ES-I3 (cell line): ENCODE data around the gene OGDHL.
"Not testable (repeated sequence)": the region's sequence is repeated elsewhere in the genome, so short reads cannot be mapped to it uniquely, and the experiment has no call there.

Experiments used
- H3K36me3 ChIP-seq: 2 replicates; pipeline ENCODE4 v1.6.1; 2013; ENCODE audit warnings: mild to moderate bottlenecking, low read length, control low read depth, moderate library complexity; ENCODE audit not compliant: insufficient read depth
- H3K4me1 ChIP-seq: 2 replicates; pipeline ENCODE4 v1.6.1; 2013; ENCODE audit warnings: mild to moderate bottlenecking, control low read depth, low read length; ENCODE audit not compliant: insufficient read depth
- H3K9ac ChIP-seq: 2 replicates; pipeline ENCODE4 v1.6.1; 2013; ENCODE audit warnings: low read depth, mild to moderate bottlenecking, low read length, moderate library complexity
- H3K9me3 ChIP-seq: 2 replicates; pipeline ENCODE4 v1.6.1; 2013; ENCODE audit warnings: mild to moderate bottlenecking, low read length, moderate library complexity; ENCODE audit not compliant: control insufficient read depth, insufficient read depth

OGDHL gene

GRCh38 chr10:49767752-49768151 lies 5.6 kb upstream of the OGDHL start:
- Histone ChIP-seq H3K9me3 (no peaks in the 10 kb centered on the region), H3K4me1 (peaks cover 5% of the 10 kb centered on the region; the same call in 1 of the 2 replicates), H3K9ac (no peak overlapping the region), H3K36me3 (no peaks in the 10 kb centered on the region)

DNA sequence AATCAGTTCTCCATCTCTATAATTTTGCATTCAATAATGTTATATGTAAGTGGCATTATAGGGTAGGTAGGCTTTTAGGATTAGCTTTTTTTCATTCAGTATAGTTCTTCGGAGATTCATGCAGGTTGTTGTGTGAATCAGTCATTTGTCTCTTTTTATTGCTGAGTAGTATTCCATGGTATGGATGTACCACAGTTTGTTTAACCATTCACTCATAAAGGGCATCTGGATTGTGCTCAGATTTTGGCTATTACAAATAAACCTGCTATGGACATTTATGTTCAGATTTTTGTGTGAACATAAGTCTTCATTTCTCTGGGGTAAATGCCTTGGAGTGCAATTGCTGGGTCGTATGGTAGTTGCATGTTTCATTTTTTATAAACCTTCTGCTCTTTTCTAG lies 4.4 kb upstream of the OGDHL start:
- no peak overlapping the region for H3K9ac ChIP-seq
- H3K9me3 ChIP-seq = no peaks in the 10 kb centered on the region
- peaks cover 5% of the 10 kb centered on the region; the same call in 1 of the 2 replicates for H3K4me1 ChIP-seq
- H3K36me3 ChIP-seq = no peaks in the 10 kb centered on the region

DNA sequence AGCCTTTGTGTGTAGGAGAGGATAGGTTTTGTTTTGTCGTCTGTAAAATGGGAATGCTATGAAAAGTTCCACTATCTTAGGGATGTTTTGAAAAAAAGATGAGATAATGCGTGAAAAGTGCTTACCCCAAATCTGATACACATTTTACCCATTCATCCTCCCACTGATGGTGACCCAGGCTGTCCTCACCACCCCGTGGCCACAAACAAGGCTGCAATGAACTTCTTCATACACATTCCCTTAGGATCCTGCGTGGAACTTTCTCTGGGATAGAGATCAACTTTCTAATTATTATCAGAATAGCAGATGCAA lies 399 bp upstream of the OGDHL start:
- Histone ChIP-seq H3K4me1 (no peaks in the 10 kb centered on the region), H3K9me3 (no peaks in the 10 kb centered on the region), H3K36me3 (no peaks in the 10 kb centered on the region), H3K9ac (no peak overlapping the region; the same call in 1 of the 2 replicates)

GRCh38 chr10:49761201-49761788 lies 828 bp downstream of the OGDHL start:
- Histone ChIP-seq H3K9me3 (no peaks in the 10 kb centered on the region), H3K4me1 (no peaks in the 10 kb centered on the region), H3K36me3 (no peaks in the 10 kb centered on the region), H3K9ac (peak overlapping the region; percentile 87)

DNA sequence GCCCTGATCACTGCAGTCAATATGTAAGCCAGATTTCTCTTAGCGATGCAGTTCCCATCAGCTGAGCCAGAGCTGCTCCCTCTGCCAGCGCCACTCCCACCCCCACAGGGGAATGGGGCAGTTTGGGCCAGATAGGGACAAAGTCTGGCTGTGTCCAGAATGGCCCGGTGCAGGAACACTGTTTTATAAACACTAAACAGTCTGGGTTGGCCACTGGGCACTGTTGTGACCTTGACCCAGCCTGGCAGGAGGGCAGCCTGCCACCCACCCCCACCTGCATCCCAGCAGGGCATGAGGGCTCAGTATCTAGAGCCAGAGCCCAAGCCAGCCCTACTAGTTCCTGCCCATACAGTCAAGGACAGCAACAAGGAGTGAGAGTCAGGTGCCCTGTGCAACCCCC lies 1.3 kb downstream of the OGDHL start:
- Histone ChIP-seq H3K9ac (no peak overlapping the region), H3K9me3 (no peaks in the 10 kb centered on the region), H3K4me1 (no peaks in the 10 kb centered on the region), H3K36me3 (no peaks in the 10 kb centered on the region)

GRCh38 chr10:49759787-49760551 lies 2.2 kb downstream of the OGDHL start:
- Histone ChIP-seq H3K9me3 (no peaks in the 10 kb centered on the region), H3K4me1 (no peaks in the 10 kb centered on the region), H3K36me3 (no peaks in the 10 kb centered on the region), H3K9ac (no peak overlapping the region)

DNA sequence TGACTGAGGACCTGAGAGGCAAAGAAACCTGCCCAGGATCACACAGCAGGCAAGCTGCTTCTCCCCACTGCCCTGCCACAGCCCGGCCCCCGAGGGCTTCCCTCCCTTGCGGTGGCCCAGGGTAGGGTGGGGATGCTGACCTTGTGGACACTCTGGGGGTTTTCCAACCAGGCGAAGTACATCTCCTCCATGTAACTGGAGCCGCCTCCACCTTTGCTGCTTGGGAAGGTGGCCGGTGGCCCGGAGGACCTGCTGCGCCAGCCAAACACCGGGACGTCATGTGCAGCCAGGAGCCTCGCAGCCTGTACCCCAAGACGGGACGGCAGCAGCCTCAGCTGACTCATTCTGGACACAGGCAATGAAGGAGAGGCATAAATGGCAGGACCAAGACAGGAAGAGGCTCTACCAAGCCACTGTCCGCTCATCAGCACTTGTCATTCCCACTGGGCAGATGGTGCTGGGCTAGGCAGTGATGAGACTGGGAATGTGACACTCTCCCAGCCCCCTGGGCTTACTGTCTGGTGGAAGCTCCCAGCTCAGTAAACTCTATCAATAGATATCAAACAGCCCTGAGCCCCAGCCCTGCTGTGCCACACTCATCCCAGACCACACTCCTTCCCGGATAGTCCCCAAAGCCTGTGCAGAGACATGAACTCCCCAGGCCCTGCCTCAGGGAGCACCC lies 3.7 kb downstream of the OGDHL start:
- Histone ChIP-seq H3K9ac (no peak overlapping the region), H3K9me3 (no peaks in the 10 kb centered on the region), H3K4me1 (no peaks in the 10 kb centered on the region), H3K36me3 (0 out of 2 replicates have a peak, but pooled peaks cover 3% of the 10 kb centered on the region)

DNA sequence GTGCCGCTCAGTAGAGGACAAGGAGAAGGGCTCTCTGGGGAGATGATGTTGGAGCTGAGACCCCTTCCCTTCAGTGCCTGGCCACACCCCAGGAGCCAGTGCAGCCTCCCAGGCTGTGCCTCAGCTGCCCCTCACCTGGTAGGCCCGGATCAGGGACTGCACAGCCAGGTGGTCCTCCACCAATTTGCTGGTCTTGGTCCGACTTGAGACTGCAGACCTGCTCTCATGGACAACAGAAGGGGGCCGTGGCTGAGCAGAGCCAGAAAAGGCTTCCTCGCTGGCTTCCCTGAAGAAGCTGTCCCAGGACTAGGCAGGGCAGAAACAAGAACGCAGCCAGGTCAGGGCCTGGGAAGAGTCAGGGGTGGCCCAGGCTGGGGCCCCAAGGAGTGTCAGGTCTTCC lies 5.5 kb downstream of the OGDHL start:
- Histone ChIP-seq H3K9me3 (no peaks in the 10 kb centered on the region), H3K9ac (no peak overlapping the region), H3K36me3 (0 out of 2 replicates have a peak, but pooled peaks cover 3% of the 10 kb centered on the region), H3K4me1 (no peaks in the 10 kb centered on the region)

DNA sequence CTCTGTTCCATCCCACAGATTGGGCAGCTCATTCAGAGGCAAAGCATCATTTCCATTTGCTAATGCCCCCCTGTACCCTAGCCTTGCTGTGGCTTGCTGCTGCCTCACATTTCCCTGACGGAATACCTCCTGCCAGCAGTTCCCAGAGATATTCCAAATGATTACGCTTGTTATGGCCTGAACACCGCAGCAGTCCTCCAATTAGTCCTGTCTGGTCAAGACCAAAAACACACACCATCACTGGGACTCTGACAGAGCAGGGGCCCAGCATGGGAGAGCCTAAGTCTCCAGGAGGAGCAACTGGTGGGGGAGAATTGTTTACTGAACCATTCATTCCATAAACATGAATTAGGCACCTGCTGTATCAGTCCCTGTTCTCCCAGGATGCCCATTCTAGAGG lies 6.1 kb downstream of the OGDHL start:
- H3K9ac ChIP-seq = no peak overlapping the region

GRCh38 chr10:49754951-49755350 lies 7.2 kb downstream of the OGDHL start:
- not testable (repeated sequence) for H3K9ac ChIP-seq, H3K4me1 ChIP-seq, H3K36me3 ChIP-seq, H3K9me3 ChIP-seq

More for the DNA sequence above, 6.1 kb downstream of the OGDHL start:
- H3K36me3 ChIP-seq = 0 out of 2 replicates have a peak, but pooled peaks cover 3% of the 10 kb centered on the region
- H3K4me1 ChIP-seq = no peaks in the 10 kb centered on the region
- H3K9me3 ChIP-seq = no peaks in the 10 kb centered on the region

GRCh38 chr10:49752584-49752983 lies 9.5 kb downstream of the OGDHL start:
- H3K9ac ChIP-seq = no peak overlapping the region
- 0 out of 2 replicates have a peak, but pooled peaks cover 3% of the 10 kb centered on the region for H3K36me3 ChIP-seq
- H3K9me3 ChIP-seq = no peaks in the 10 kb centered on the region
- no peaks in the 10 kb centered on the region for H3K4me1 ChIP-seq

DNA sequence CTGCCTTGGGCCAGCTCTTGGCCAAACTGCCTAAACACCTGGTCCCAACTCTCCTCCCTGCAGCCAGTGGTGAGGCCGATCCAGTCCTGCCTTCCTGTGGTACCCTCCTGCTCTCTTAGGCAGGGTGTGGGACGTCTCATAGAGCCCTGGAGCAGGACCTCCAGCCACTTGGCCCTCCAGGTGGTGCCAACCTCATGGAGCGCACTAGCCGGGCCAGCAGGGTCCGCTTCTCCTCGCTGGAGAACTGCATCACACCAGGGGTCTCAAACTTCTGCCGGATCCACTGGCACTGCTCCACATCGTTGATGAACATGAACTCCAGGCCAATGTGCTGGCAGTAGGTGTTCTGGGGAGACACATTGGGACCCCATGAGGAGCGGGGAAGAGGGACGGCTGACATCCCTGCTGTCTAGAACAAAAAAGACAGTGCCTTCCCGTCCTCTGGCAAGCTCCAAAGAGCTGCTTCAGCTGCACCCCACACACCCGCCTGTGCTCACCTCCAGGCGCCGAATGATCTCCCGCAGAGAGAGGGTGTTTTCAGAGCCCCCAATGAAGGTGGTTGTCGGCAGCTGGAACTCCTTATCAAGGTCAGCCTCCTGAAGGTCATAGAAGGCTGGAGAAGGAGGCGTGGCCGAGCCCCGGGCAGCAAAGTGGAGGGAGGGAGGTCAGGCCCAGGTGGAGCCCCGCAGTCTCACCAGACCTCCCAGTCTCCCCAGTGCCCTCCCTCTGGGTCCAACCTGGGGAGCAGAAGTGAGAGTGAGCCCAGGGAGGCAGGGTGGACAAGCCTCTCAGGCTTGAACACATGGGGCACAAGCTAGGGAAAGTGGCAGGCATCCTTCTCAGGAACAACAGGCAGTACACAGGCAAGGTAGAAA lies 10.2 kb downstream of the OGDHL start:
- Histone ChIP-seq H3K9me3 (no peaks in the 10 kb centered on the region), H3K4me1 (no peaks in the 10 kb centered on the region), H3K36me3 (0 out of 2 replicates have a peak, but pooled peaks cover 3% of the 10 kb centered on the region), H3K9ac (no peak overlapping the region)

DNA sequence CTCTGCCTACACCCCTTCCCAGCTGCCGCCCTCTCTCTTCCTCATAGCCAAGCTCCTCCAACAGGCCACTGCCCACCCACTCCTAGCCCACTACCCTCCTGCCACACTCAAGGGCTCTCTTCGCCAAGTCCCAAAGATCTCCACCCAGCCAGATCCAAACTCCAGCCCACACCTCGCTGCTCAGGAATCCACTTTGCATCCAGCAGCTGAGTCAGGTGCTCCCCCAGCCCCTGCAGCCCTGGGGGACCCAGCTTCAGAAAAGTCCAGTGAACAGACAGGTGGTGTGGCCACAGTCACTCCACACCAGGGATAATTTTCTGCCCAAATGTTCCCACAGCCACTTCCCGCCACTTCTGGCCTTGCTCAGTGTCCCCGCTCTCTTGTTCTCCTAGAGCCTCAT lies 10.9 kb downstream of the OGDHL start:
- H3K4me1 ChIP-seq = no peaks in the 10 kb centered on the region
- H3K9ac ChIP-seq = no peak overlapping the region
- 0 out of 2 replicates have a peak, but pooled peaks cover 5% of the 10 kb centered on the region for H3K36me3 ChIP-seq

DNA sequence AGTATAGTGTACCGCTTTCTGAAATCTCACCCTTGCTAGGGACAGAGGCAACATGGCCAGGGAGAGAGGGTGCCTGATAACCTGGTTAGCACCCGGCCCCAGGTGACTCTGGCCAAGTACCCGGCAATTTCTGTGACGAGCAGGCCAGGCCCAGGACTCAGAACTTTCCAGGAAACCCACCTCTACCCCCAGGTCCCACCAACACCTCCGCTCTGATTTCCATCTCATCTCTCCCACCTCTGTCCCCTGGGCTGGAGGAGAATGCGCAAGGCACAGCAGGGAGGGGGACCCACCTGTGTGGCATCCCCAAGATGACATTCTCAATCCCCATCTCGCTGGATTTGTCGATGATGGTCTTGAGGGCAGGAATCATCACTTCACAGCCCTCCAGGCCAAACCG lies 11.6 kb downstream of the OGDHL start:
- Histone ChIP-seq H3K4me1 (no peaks in the 10 kb centered on the region), H3K9ac (no peak overlapping the region), H3K36me3 (peaks cover 7% of the 10 kb centered on the region; the same call in 1 of the 2 replicates), H3K9me3 (no peaks in the 10 kb centered on the region)

More for the DNA sequence above, 10.9 kb downstream of the OGDHL start:
- H3K9me3 ChIP-seq = no peaks in the 10 kb centered on the region
